Gastrocnemius medialis (tissue), 4 donors: ENCODE results near the gene BCAN.

ENCODE experiments used
- POLR2A ChIP-seq, 2 donors: fragments of 450-650 bp; IDR thresholded peaks; one replicate each; pipeline ENCODE4 v1.6.1; 2017; ENCODE audit warnings: antibody characterized with exemption in 2 of 2, mild to moderate bottlenecking in 2 of 2, moderate library complexity in 2 of 2
- TF ChIP-seq, protein P1 (sequence below), 5 experiments: fragments of 450-650 bp in 3 of 5; fragments of 200-600 bp in 2 of 5; sonication (generic) in 2 of 5; IDR thresholded peaks in 4 of 5; conservative IDR thresholded peaks in 1 of 5; 1 replicate in 4 of 5; 2 replicates in 1 of 5; pipeline ENCODE4 v1.5.1; 2016 to 2019; ENCODE audit warnings: antibody characterized with exemption in 5 of 5, mild to moderate bottlenecking in 3 of 5, moderate library complexity in 3 of 5

DNA sequence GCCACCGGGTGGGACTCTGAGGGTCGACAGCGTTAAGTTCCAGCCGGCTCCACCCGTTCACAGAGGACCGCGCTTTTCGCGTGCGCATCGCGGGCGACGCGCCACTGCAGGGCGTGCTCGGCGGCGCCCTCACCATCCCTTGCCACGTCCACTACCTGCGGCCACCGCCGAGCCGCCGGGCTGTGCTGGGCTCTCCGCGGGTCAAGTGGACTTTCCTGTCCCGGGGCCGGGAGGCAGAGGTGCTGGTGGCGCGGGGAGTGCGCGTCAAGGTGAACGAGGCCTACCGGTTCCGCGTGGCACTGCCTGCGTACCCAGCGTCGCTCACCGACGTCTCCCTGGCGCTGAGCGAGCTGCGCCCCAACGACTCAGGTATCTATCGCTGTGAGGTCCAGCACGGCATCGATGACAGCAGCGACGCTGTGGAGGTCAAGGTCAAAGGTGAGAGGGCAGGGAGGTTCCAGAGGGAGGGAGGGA is 4.9 kb downstream of the BCAN start:
- TF ChIP-seq, protein P1, sequence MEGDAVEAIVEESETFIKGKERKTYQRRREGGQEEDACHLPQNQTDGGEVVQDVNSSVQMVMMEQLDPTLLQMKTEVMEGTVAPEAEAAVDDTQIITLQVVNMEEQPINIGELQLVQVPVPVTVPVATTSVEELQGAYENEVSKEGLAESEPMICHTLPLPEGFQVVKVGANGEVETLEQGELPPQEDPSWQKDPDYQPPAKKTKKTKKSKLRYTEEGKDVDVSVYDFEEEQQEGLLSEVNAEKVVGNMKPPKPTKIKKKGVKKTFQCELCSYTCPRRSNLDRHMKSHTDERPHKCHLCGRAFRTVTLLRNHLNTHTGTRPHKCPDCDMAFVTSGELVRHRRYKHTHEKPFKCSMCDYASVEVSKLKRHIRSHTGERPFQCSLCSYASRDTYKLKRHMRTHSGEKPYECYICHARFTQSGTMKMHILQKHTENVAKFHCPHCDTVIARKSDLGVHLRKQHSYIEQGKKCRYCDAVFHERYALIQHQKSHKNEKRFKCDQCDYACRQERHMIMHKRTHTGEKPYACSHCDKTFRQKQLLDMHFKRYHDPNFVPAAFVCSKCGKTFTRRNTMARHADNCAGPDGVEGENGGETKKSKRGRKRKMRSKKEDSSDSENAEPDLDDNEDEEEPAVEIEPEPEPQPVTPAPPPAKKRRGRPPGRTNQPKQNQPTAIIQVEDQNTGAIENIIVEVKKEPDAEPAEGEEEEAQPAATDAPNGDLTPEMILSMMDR (IDR thresholded peaks at IDR 0.05 in 4 of 5, conservative IDR thresholded peaks at IDR 0.05 in 1 of 5) = no peak
- no peak for TF ChIP-seq POLR2A (IDR thresholded peaks at IDR 0.05)
